Prostate gland (tissue), 2 donors: ENCODE data around the gene ANKRD22. TPM values are rescaled to one million over a fixed set of nuclear protein-coding genes. Genes with fewer than 3 reads are reported as not detected.

Source experiments
- DNase-seq: peaks from one replicate; pipeline ENCODE4 v3.0.0-alpha.2; 2019; ENCODE audit warnings: low spot score
- H3K27ac ChIP-seq, 2 donors: fragments of 200-600 bp; sonication (generic); 2 replicates each; pipeline ENCODE4 v1.5.1; 2017 to 2019
- H3K27me3 ChIP-seq: fragments of 200-600 bp; sonication (generic); replicated peaks from 2 replicates; pipeline ENCODE4 v1.5.1; 2019; ENCODE audit not compliant: insufficient read depth
- H3K36me3 ChIP-seq, 2 donors: fragments of 200-600 bp; sonication (generic); 1 replicate in 1 of 2; 2 replicates in 1 of 2; pipeline versions ENCODE4 v1.5.1 to v1.8.1; 2017 to 2019
- H3K4me1 ChIP-seq: fragments of 200-600 bp; sonication (generic); replicated peaks from 2 replicates; pipeline ENCODE4 v1.5.1; 2019
- H3K4me3 ChIP-seq, 2 donors: fragments of 200-600 bp; sonication (generic); 2 replicates each; pipeline ENCODE4 v1.5.1; 2017 to 2019
- H3K9me3 ChIP-seq: fragments of 200-600 bp; sonication (generic); 2 replicates; pipeline ENCODE4 v1.5.1; 2017
- POLR2A ChIP-seq: fragments of 450-650 bp; IDR thresholded peaks from one replicate; pipeline ENCODE4 v1.6.1; 2016; ENCODE audit warnings: antibody characterized with exemption, mild to moderate bottlenecking
- POLR2AphosphoS5 ChIP-seq: sonication (generic); formaldehyde crosslinking; IDR thresholded peaks from one replicate; pipeline ENCODE4 v1.6.1; 2017; ENCODE audit warnings: antibody characterized with exemption
- WGBS: methylation state at CpG from one replicate; pipeline ENCODE4 v1.1.5; 2018; 5-methylcytosine and 5-hydroxymethylcytosine counted together
- intact Hi-C: fragments of 100-400 bp; cut with DNase I; formaldehyde crosslinking; loops from one replicate; pipeline ENCODE4 v1.14.2; 2022
- total RNA-seq, 2 donors: library from RNA; depleted of rRNA; stranded (reverse); fragments of >200 nt; gene quantifications; one replicate each; pipeline ENCODE4 v1.1.0, GENCODE V29; 2016
- TF ChIP-seq, protein P1 (sequence below), 4 experiments: fragments of 200-600 bp in 2 of 4; fragments of 450-650 bp in 2 of 4; sonication (generic) in 2 of 4; IDR thresholded peaks; 1 replicate in 3 of 4; 2 replicates in 1 of 4; pipeline ENCODE4 v1.5.1; 2016 to 2019; ENCODE audit warnings: antibody characterized with exemption in 4 of 4, mild to moderate bottlenecking in 2 of 4, moderate library complexity in 2 of 4

The ANKRD22 gene
- total RNA-seq, 2 donors from 2014 or later = 2.8 to 3.1 TPM

DNA sequence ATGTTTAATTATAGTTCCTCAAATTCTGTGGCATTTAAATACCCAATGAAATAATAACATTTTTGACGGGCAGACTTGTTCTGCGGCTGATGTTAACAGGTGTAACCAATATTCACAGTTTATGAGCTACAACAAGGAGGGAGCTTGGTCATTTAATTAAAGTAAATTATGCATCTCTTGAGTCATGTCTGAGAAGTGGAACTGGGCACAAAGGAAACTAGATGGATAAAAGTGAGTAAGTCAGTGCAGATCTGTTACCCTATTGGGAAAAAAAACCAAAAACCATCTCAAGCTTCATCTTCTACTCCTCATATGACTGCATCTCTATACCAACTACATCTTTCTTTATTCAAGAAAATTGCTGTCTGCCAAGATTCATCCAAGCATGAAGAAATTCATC is 24.0 kb downstream of the ANKRD22 start:
- TF ChIP-seq, protein P1, sequence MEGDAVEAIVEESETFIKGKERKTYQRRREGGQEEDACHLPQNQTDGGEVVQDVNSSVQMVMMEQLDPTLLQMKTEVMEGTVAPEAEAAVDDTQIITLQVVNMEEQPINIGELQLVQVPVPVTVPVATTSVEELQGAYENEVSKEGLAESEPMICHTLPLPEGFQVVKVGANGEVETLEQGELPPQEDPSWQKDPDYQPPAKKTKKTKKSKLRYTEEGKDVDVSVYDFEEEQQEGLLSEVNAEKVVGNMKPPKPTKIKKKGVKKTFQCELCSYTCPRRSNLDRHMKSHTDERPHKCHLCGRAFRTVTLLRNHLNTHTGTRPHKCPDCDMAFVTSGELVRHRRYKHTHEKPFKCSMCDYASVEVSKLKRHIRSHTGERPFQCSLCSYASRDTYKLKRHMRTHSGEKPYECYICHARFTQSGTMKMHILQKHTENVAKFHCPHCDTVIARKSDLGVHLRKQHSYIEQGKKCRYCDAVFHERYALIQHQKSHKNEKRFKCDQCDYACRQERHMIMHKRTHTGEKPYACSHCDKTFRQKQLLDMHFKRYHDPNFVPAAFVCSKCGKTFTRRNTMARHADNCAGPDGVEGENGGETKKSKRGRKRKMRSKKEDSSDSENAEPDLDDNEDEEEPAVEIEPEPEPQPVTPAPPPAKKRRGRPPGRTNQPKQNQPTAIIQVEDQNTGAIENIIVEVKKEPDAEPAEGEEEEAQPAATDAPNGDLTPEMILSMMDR (IDR thresholded peaks at IDR 0.05) = no peak
- TF ChIP-seq POLR2A (no peak), POLR2AphosphoS5 (no peak)

DNA sequence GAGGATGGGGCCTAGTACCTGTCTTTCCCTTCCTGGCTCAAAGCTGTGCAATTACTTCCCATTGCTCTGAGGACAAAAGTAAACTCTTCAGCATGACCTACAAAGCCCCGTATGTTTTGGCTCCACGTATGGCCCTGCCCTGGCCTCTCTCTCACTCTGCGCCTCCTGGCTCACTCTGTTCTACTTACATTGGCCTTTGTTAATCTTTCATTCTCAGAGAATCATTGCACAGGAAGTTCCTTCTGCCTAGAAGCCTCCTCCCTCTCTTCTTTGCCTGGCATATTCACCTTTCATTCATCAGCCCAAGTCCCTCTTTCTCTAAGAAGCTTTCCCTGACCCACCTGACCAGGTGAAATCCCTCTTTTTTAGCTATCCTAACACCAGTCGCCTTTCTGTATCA is 25.3 kb downstream of the ANKRD22 start:
- TF ChIP-seq POLR2A (no peak), POLR2AphosphoS5 (no peak)
- TF ChIP-seq, protein P1 (IDR thresholded peaks at IDR 0.05) = no peak
- no peaks in the 10 kb centered on the region for H3K36me3 ChIP-seq
- intact Hi-C loops = no loop called here
- H3K9me3 ChIP-seq = no peaks in the 10 kb centered on the region
- no peak overlapping the region for H3K4me3 ChIP-seq
- no peaks in the 10 kb centered on the region for H3K4me1 ChIP-seq
- no peaks in the 10 kb centered on the region for H3K27me3 ChIP-seq
- 72% methylated on average over 4 of the region's 4 CpGs for WGBS
- no peak for DNase-seq
- H3K27ac ChIP-seq = no peak overlapping the region

More for the DNA sequence above, 24.0 kb downstream of the ANKRD22 start:
- DNase-seq = no peak
- Histone ChIP-seq H3K4me1 (no peaks in the 10 kb centered on the region), H3K4me3 (no peak overlapping the region), H3K9me3 (no peaks in the 10 kb centered on the region), H3K36me3 (no peaks in the 10 kb centered on the region), H3K27ac (no peak overlapping the region), H3K27me3 (no peaks in the 10 kb centered on the region)
- intact Hi-C loops = no loop called here
- 82% methylated on average over 2 of the region's 2 CpGs for WGBS

DNA sequence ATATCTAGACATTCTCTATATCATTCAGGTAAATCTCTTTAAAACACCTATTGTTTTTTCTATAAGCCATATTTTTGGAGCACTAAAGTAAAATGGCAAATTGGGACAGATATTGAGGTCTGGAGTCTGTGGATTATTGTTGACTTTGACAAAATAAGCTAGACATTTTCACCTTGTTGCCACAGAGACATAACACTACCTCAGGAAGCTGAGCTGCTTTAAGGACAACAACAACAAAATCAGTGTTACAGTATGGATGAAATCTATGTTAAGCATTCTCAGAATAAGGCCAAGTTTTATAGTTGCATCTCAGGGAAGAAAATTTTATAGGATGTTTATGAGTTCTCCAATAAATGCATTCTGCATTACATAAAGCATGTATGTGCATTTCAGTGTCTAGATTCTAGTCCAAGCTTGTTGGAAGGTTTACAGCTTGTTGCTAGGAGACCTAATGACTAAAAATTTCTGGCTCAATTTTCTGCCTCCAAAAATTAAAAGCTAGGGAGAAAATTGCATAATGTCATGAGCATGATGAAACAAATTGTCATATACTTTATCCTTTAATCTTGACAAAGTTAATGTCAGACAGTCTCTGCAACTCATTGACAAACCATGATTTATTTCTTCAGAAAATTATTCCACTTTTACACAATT is 30.8 kb downstream of the ANKRD22 start:
- TF ChIP-seq POLR2AphosphoS5 (no peak), POLR2A (no peak)
- TF ChIP-seq, protein P1 (IDR thresholded peaks at IDR 0.05) = no peak
- DNase-seq = no peak

DNA sequence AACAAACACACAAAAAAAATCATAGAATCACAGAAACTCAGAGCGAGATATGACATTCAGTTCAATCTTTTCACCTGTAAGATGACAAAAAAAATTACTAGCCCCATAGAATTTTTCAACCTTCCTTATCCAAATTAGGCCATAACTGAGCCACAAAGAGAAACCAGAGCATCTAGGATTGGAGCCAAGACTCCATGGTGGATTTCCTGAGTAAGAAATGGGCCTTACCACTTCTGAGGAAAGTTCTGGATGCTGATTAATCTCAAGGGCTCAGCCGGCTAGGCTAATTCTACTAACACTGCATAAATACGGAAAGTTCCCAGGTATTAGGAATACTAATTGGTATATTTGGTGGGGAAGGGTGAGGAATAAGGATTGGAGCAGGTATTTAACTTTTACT is 32.4 kb downstream of the ANKRD22 start:
- H3K27ac ChIP-seq = no peak overlapping the region
- no peak for DNase-seq
- H3K4me3 ChIP-seq = no peak overlapping the region
- H3K36me3 ChIP-seq = no peaks in the 10 kb centered on the region
- no peak for TF ChIP-seq POLR2AphosphoS5
- TF ChIP-seq POLR2A = no peak
- TF ChIP-seq, protein P1 (IDR thresholded peaks at IDR 0.05) = no peak
- H3K4me1 ChIP-seq = no peaks in the 10 kb centered on the region
- no peaks in the 10 kb centered on the region for H3K9me3 ChIP-seq
- intact Hi-C loops = no loop called here
- H3K27me3 ChIP-seq = no peaks in the 10 kb centered on the region
- WGBS = 90% methylated on average over 3 of the region's 3 CpGs

More for the DNA sequence above, 30.8 kb downstream of the ANKRD22 start:
- no peak overlapping the region for H3K4me3 ChIP-seq
- H3K36me3 ChIP-seq = no peaks in the 10 kb centered on the region
- H3K9me3 ChIP-seq = no peaks in the 10 kb centered on the region
- intact Hi-C loops = no loop called here
- no peaks in the 10 kb centered on the region for H3K27me3 ChIP-seq
- H3K27ac ChIP-seq = no peak overlapping the region
- H3K4me1 ChIP-seq = no peaks in the 10 kb centered on the region

DNA sequence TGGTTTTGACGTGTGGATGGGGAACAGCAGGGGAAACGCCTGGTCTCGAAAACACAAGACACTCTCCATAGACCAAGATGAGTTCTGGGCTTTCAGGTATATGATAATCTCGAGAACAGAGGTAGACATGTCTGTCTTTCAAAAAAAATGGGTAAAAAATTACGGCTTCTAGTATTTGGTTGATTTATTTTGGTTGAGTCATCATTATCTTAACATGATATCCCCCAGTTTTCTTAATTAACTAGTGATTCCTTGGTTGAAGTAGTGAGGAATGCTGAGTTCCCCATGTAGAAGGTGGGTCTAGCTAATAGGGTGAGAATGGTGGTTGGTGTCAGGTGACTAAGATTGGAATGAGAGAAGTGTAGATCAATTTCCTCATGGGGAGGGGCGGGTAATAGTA is 38.4 kb downstream of the ANKRD22 start:
- TF ChIP-seq POLR2AphosphoS5 (no peak), POLR2A (no peak)
- TF ChIP-seq, protein P1 (IDR thresholded peaks at IDR 0.05) = no peak
- no peak overlapping the region for H3K27ac ChIP-seq
- no peaks in the 10 kb centered on the region for H3K36me3 ChIP-seq
- H3K27me3 ChIP-seq = no peaks in the 10 kb centered on the region
- 90% methylated on average over 6 of the region's 6 CpGs for WGBS
- H3K9me3 ChIP-seq = no peaks in the 10 kb centered on the region
- peaks cover 3% of the 10 kb centered on the region for H3K4me1 ChIP-seq
- no peak overlapping the region for H3K4me3 ChIP-seq
- DNase-seq = no peak
- intact Hi-C loops = no loop called here
